HuH-7 (cell line): ENCODE data around the gene ALDH3A1.

ENCODE experiments used
- DNase-seq: peaks from one replicate; pipeline ENCODE4 v3.0.0; 2011; ENCODE audit warnings: low spot score

The ALDH3A1 gene

GRCh38 chr17:19703828-19704613 is 44.1 kb downstream of the ALDH3A1 start:
- no peak for DNase-seq

DNA sequence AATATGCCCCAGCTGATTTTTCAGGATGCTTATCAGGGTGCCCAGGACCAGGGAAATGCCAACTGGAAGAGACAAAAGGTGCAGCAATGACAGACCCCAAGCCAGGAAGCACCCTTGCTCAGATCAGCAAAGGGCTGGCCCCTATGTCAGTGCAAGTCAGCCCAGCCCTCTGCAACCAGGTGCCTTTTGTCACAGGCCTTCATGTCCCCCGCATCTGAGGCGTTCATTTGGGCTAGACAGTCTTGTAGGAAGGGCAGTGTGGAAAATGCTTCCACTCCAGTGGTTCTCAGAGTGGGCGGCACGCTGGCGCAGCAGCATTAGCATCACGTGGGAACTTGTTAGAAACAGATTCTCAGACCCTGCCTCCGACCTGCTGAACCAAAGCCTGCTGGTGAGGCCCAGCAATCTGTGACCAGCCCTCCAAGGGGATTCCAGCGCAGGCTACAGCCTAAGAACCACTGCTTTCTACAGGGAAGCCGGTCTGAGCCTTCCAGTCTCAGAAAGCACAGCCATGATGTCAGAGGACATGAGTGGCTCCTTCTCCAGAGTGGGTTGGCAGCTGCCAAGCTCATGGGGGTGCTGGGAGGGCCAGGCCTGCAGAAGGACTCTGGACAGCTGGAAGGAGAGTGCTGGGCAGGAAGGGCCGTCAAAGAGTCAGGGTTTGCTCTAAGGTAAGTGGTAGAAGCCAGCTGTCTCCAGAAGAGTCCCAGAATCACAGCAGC is 44.8 kb downstream of the ALDH3A1 start:
- DNase-seq: no peak

GRCh38 chr17:19702217-19702641 is 45.9 kb downstream of the ALDH3A1 start:
- no peak for DNase-seq
